AG04449 (cell line): ENCODE results near the gene RAD51D.

Source experiments
- CTCF ChIA-PET: fragments of 350-600 bp; formaldehyde crosslinking; extraction: SDS; loops from one replicate; lab custom pipeline; 2021; ENCODE audit warnings: antibody characterized with exemption; lab: Yijun Ruan, JAX
- POLR2A ChIA-PET: fragments of 400-600, 350-600 bp; formaldehyde crosslinking; extraction: SDS; loops from one replicate; lab custom pipeline; 2020; ENCODE audit warnings: antibody characterized with exemption, inconsistent platforms; lab: Yijun Ruan, JAX
- DNase-seq: peaks from one replicate; pipeline ENCODE4 v3.0.0-alpha.2; 2010; ENCODE audit warnings: low read depth, low spot score
- H3K4me3 ChIP-seq: 2 replicates; pipeline ENCODE4 v1.5.1; 2011; ENCODE audit warnings: low read depth, mild to moderate bottlenecking, control low read depth, low read length
- CTCF ChIP-seq: IDR thresholded peaks from one replicate; pipeline ENCODE4 v1.5.1; 2011; ENCODE audit warnings: mild to moderate bottlenecking, moderate library complexity, low read length, control low read depth, inconsistent platforms; ENCODE audit not compliant: insufficient read depth; ENCODE audit errors: missing control alignments

Gene RAD51D

GRCh38 chr17:35103271-35103670, 16.4 kb downstream of the RAD51D start:
- no peak for DNase-seq
- POLR2A ChIA-PET = interaction anchor here (0.7 kb wide), 1 partner anchor 67 kb away, joined by 3 read pairs; no protein-coding TSS in a partner anchor
- CTCF ChIA-PET = interaction anchor here (0.7 to 3.3 kb wide), 4 partner anchors 11 to 122 kb away, joined by 3 to 22 read pairs (median 8); partner anchors contain the start of gene RAD51D
- no peak overlapping the region for H3K4me3 ChIP-seq
- TF ChIP-seq CTCF = no peak

- DNase-seq = no peak
- no peak overlapping the region for H3K4me3 ChIP-seq
- POLR2A ChIA-PET = no interaction called here
- TF ChIP-seq CTCF = no peak
- CTCF ChIA-PET = interaction anchor here (2.7 to 3.3 kb wide), 2 partner anchors 12 to 17 kb away, joined by 9 to 22 read pairs; partner anchors contain the start of gene RAD51D
Measured at GRCh38 chr17:35101725-35102124, 17.9 kb downstream of the RAD51D start.

GRCh38 chr17:35101036-35101435, 18.6 kb downstream of the RAD51D start:
- POLR2A ChIA-PET = no interaction called here
- no peak overlapping the region for H3K4me3 ChIP-seq
- TF ChIP-seq CTCF = no peak
- CTCF ChIA-PET = interaction anchor here (2.7 to 3.3 kb wide), 2 partner anchors 11 to 18 kb away, joined by 9 to 22 read pairs; partner anchors contain the start of gene RAD51D
- DNase-seq = no peak

GRCh38 chr17:35099908-35100307, 19.8 kb downstream of the RAD51D start:
- H3K4me3 ChIP-seq = no peak overlapping the region
- DNase-seq = no peak
- ChIA-PET CTCF (interaction anchor here (2.8 kb wide), 1 partner anchor 10 kb away, joined by 11 read pairs; no protein-coding TSS in a partner anchor), POLR2A (no interaction called here)
- TF ChIP-seq CTCF = no peak

GRCh38 chr17:35097776-35098175, 21.9 kb downstream of the RAD51D start:
- POLR2A ChIA-PET = no interaction called here
- no peak for TF ChIP-seq CTCF
- no peak for DNase-seq
- H3K4me3 ChIP-seq = no peak overlapping the region
- CTCF ChIA-PET = interaction anchor here (1.0 to 2.8 kb wide), 4 partner anchors 8 to 101 kb away, joined by 3 to 11 read pairs (median 4); no protein-coding TSS in a partner anchor

- POLR2A ChIA-PET = no interaction called here
- no peak for TF ChIP-seq CTCF
Measured at GRCh38 chr17:35095741-35096140, 23.9 kb downstream of the RAD51D start.

More at GRCh38 chr17:35095741-35096140, 23.9 kb downstream of the RAD51D start:
- CTCF ChIA-PET = interaction anchor here (1.4 to 3.4 kb wide), 4 partner anchors 10 to 96 kb away, joined by 3 to 13 read pairs (median 4); partner anchors contain the start of gene RAD51D
- no peak for DNase-seq
- H3K4me3 ChIP-seq = no peak overlapping the region
